Peyer's patch (tissue), 4 donors: Measurements from ENCODE around the gene OR2H1. TPM values are rescaled to one million over a fixed set of nuclear protein-coding genes. Genes with fewer than 3 reads are reported as not detected.
"Not testable (repeated sequence)": the region's sequence is repeated elsewhere in the genome, so short reads cannot be mapped to it uniquely, and the experiment has no call there.

Source experiments
- DNase-seq, 3 donors: peaks; one replicate each; pipeline ENCODE4 v3.0.0-alpha.2; 2017 to 2019
- H3K27ac ChIP-seq, 4 donors: fragments of 200-600 bp; sonication (generic); one replicate each; pipeline ENCODE4 v1.5.1; 2016 to 2019
- H3K27me3 ChIP-seq, 2 donors: fragments of 200-600 bp; sonication (generic); one replicate each; pipeline ENCODE4 v1.5.1; 2019
- H3K36me3 ChIP-seq, 3 donors: fragments of 200-600 bp; sonication (generic); one replicate each; pipeline ENCODE4 v1.5.1; 2016 to 2019
- H3K4me1 ChIP-seq, 4 donors: fragments of 200-600 bp; sonication (generic); one replicate each; pipeline ENCODE4 v1.5.1; 2016 to 2019
- H3K4me3 ChIP-seq, 4 donors: fragments of 200-600 bp; sonication (generic); 1 replicate in 3 of 4; 2 replicates in 1 of 4; pipeline ENCODE4 v1.5.1; 2016 to 2019; ENCODE audit warnings: mild to moderate bottlenecking in 1 of 4
- H3K9me3 ChIP-seq, 4 donors: fragments of 200-600 bp; sonication (generic); one replicate each; pipeline ENCODE4 v1.5.1; 2016 to 2019; ENCODE audit warnings: mild to moderate bottlenecking in 1 of 4
- POLR2A ChIP-seq, 2 donors: fragments of 450-650 bp; IDR thresholded peaks; one replicate each; pipeline ENCODE4 v1.5.1; 2017; ENCODE audit warnings: antibody characterized with exemption in 2 of 2, mild to moderate bottlenecking in 2 of 2, moderate library complexity in 2 of 2
- total RNA-seq, 4 donors: library from RNA; depleted of rRNA; stranded (reverse); fragments of >200 nt; gene quantifications; one replicate each; pipeline ENCODE4 v1.1.0, GENCODE V29; 2016
- TF ChIP-seq, protein P1 (sequence below), 6 experiments: fragments of 450-650 bp in 4 of 6; fragments of 200-600 bp in 2 of 6; sonication (generic) in 1 of 6; IDR thresholded peaks; one replicate each; pipeline ENCODE4 v1.5.1; 2017 to 2019; ENCODE audit warnings: antibody characterized with exemption in 6 of 6, mild to moderate bottlenecking in 3 of 6, moderate library complexity in 1 of 6

Gene OR2H1
- total RNA-seq, 4 donors from 2014 or later = not detected

DNA sequence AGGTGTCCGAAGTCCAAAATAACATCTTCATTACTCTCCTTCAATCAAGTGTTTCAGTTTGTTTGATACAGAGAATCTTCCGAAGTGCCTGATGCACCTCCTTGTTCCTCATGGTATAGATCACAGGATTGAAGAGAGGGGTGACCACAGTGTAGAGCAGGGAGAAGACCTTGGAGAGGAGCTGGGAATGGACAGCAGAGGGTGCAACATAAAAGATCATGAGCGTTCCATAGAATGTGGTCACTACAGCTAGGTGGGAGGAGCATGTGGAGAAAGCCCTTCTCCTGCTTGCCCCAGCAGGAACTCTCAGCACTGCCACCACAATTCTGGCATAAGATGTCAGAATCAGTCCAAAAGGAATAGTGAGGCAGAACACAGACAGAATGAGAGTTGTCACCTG, 30.3 kb upstream of the OR2H1 start:
- Histone ChIP-seq H3K4me1 (no peaks in the 10 kb centered on the region), H3K9me3 (no peaks in the 10 kb centered on the region), H3K36me3 (no peaks in the 10 kb centered on the region), H3K27ac (no peak overlapping the region), H3K27me3 (no peaks in the 10 kb centered on the region), H3K4me3 (no peak overlapping the region)
- TF ChIP-seq, protein P1, sequence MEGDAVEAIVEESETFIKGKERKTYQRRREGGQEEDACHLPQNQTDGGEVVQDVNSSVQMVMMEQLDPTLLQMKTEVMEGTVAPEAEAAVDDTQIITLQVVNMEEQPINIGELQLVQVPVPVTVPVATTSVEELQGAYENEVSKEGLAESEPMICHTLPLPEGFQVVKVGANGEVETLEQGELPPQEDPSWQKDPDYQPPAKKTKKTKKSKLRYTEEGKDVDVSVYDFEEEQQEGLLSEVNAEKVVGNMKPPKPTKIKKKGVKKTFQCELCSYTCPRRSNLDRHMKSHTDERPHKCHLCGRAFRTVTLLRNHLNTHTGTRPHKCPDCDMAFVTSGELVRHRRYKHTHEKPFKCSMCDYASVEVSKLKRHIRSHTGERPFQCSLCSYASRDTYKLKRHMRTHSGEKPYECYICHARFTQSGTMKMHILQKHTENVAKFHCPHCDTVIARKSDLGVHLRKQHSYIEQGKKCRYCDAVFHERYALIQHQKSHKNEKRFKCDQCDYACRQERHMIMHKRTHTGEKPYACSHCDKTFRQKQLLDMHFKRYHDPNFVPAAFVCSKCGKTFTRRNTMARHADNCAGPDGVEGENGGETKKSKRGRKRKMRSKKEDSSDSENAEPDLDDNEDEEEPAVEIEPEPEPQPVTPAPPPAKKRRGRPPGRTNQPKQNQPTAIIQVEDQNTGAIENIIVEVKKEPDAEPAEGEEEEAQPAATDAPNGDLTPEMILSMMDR (IDR thresholded peaks at IDR 0.05) = no peak
- TF ChIP-seq POLR2A (IDR thresholded peaks at IDR 0.05) = no peak
- DNase-seq = no peak

GRCh38 chr6:29436730-29437129, 20.2 kb upstream of the OR2H1 start:
- not testable (repeated sequence) for H3K36me3 ChIP-seq, H3K27me3 ChIP-seq, H3K4me3 ChIP-seq, H3K9me3 ChIP-seq, H3K4me1 ChIP-seq, H3K27ac ChIP-seq, DNase-seq

GRCh38 chr6:29439006-29439405, 17.9 kb upstream of the OR2H1 start, which contains the start of gene OR10C1:
Gene OR10C1 (plus strand): TSS chr6:29439306. CDS start chr6:29440016, 710 bp downstream.
- H3K4me3 ChIP-seq = no peak within 1 kb of the TSS
- H3K36me3 ChIP-seq = no peaks in the 10 kb centered on the region
- H3K4me1 ChIP-seq = no peaks in the 10 kb centered on the region
- TF ChIP-seq, protein P1 (IDR thresholded peaks at IDR 0.05) = no peak
- TF ChIP-seq POLR2A (IDR thresholded peaks at IDR 0.05) = no peak
- no peak for DNase-seq
- no peaks in the 10 kb centered on the region for H3K9me3 ChIP-seq
- H3K27me3 ChIP-seq = no peaks in the 10 kb centered on the region
- no peak within 1 kb of the TSS for H3K27ac ChIP-seq

- no peaks in the 10 kb centered on the region for H3K36me3 ChIP-seq
- H3K27me3 ChIP-seq = no peaks in the 10 kb centered on the region
- DNase-seq = no peak
- TF ChIP-seq POLR2A (IDR thresholded peaks at IDR 0.05) = no peak
- TF ChIP-seq, protein P1 (IDR thresholded peaks at IDR 0.05) = no peak
- no peaks in the 10 kb centered on the region for H3K9me3 ChIP-seq
- H3K4me3 ChIP-seq = no peak overlapping the region
- H3K27ac ChIP-seq = no peak overlapping the region
- H3K4me1 ChIP-seq = no peaks in the 10 kb centered on the region
These were observed 14.2 kb upstream of the OR2H1 start for GRCh38 chr6:29442719-29443118.

DNA sequence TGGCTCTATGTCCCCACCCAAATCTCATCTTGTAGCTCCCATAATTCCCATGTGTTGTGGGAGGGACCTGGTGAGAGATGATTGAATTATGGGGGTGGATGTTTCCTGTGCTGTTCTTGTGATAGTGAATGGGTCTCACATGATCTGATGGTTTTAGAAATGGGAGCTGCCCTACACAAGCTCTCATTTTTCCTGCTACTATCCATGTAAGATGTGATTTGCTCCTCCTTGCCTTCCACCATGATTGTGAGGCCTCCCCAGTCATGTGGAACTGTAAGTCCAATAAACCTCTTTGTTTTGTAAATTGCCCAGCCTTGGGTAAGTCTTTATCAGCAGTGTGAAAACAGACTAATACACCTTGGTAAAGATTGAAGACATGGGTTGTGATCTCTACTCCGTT, 12.9 kb upstream of the OR2H1 start:
- H3K27ac ChIP-seq, H3K27me3 ChIP-seq, H3K36me3 ChIP-seq, H3K4me3 ChIP-seq, H3K4me1 ChIP-seq, H3K9me3 ChIP-seq, DNase-seq: not testable (repeated sequence)

GRCh38 chr6:29447670-29448069, 9.3 kb upstream of the OR2H1 start:
- no peaks in the 10 kb centered on the region for H3K27me3 ChIP-seq
- H3K36me3 ChIP-seq = no peaks in the 10 kb centered on the region
- TF ChIP-seq POLR2A (IDR thresholded peaks at IDR 0.05) = no peak
- TF ChIP-seq, protein P1 (IDR thresholded peaks at IDR 0.05) = no peak
- DNase-seq = no peak
- no peak overlapping the region for H3K27ac ChIP-seq
- H3K4me1 ChIP-seq = no peaks in the 10 kb centered on the region
- H3K9me3 ChIP-seq = no peaks in the 10 kb centered on the region
- H3K4me3 ChIP-seq = no peak overlapping the region

GRCh38 chr6:29451471-29452193, 5.3 kb upstream of the OR2H1 start:
- H3K36me3 ChIP-seq = no peaks in the 10 kb centered on the region
- DNase-seq = no peak
- no peaks in the 10 kb centered on the region for H3K9me3 ChIP-seq
- H3K4me3 ChIP-seq = no peak overlapping the region
- H3K4me1 ChIP-seq = no peaks in the 10 kb centered on the region
- H3K27me3 ChIP-seq = no peaks in the 10 kb centered on the region
- H3K27ac ChIP-seq = no peak overlapping the region
- no peak for TF ChIP-seq POLR2A (IDR thresholded peaks at IDR 0.05)
